GM23248 (cell line): ENCODE results near the gene SNX25.

Experiments
- EZH2 ChIP-seq: fragments of 200-600 bp; sonication (generic); IDR thresholded peaks from 2 replicates; pipeline ENCODE4 v1.6.1; 2018; ENCODE audit warnings: antibody characterized with exemption, mild to moderate bottlenecking; ENCODE audit not compliant: insufficient read depth, poor library complexity, severe bottlenecking
- EZH2phosphoT487 ChIP-seq: fragments of 200-600 bp; sonication (generic); IDR thresholded peaks from 2 replicates; pipeline ENCODE4 v1.6.1; 2018; ENCODE audit warnings: antibody characterized with exemption, moderate library complexity, mild to moderate bottlenecking, low read depth; ENCODE audit not compliant: insufficient read depth

DNA sequence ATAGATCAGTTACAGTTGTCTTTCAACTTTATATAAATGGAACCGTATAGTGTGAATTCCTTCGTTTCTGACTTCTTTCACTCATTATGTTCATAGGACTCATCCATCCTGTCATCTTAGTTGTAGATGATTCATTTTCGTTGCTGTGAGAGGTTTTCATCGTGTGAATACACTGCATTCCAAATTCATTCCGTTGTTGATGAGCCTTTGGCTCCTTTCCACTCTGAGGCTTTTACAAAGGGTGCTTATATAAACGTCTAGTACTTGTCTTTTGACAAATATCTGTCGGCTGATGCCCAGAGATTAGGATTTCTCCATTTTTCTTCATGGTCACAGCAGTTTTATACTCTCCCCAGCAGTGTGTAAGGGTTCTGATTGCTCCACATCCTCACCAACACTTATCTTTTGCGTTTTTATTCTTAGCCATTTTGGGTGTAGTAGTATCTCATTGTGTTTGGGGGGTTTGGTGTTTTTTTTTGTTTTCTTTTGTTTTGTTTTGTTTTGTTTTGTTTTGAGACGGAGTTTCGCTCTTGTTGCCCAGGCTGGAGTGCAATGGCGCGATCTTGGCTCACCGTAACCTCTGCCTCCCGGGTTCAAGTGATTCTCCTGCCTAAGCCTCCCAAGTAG, 137.7 kb downstream of the SNX25 start:
- TF ChIP-seq EZH2 (no peak), EZH2phosphoT487 (no peak)
